ENCODE results near the gene RNF207.

GRCh38 chr1:6174621-6175410 is 31.1 kb upstream of the RNF207 start:
- TF ChIP-seq, protein P1, sequence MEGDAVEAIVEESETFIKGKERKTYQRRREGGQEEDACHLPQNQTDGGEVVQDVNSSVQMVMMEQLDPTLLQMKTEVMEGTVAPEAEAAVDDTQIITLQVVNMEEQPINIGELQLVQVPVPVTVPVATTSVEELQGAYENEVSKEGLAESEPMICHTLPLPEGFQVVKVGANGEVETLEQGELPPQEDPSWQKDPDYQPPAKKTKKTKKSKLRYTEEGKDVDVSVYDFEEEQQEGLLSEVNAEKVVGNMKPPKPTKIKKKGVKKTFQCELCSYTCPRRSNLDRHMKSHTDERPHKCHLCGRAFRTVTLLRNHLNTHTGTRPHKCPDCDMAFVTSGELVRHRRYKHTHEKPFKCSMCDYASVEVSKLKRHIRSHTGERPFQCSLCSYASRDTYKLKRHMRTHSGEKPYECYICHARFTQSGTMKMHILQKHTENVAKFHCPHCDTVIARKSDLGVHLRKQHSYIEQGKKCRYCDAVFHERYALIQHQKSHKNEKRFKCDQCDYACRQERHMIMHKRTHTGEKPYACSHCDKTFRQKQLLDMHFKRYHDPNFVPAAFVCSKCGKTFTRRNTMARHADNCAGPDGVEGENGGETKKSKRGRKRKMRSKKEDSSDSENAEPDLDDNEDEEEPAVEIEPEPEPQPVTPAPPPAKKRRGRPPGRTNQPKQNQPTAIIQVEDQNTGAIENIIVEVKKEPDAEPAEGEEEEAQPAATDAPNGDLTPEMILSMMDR (conservative IDR thresholded peaks at IDR 0.05; ENCODE audit: low read depth, low read length) = no peak
- no peak for TF ChIP-seq EZH2 (IDR thresholded peaks at IDR 0.05; ENCODE audit: borderline replicate concordance, low read depth, low read length, poor library complexity, severe bottlenecking)
